EH (cell line): ENCODE data around the gene PIAS1.

Experiments
- DNase-seq: peaks from one replicate; pipeline ENCODE4 v3.0.0-alpha.2; 2015; ENCODE audit warnings: low read depth

The PIAS1 gene

GRCh38 chr15:68062946-68063465, 8.9 kb downstream of the PIAS1 start:
- DNase-seq = no peak

GRCh38 chr15:68063606-68064005, 9.5 kb downstream of the PIAS1 start:
- no peak for DNase-seq

GRCh38 chr15:68073576-68074288, 19.6 kb downstream of the PIAS1 start:
- DNase-seq = no peak

GRCh38 chr15:68075764-68076385, 21.8 kb downstream of the PIAS1 start:
- DNase-seq = no peak

GRCh38 chr15:68078365-68078764, 24.2 kb downstream of the PIAS1 start:
- no peak for DNase-seq

- no peak for DNase-seq
These were observed 26.2 kb downstream of the PIAS1 start for GRCh38 chr15:68080334-68080733.

GRCh38 chr15:68080783-68081182, 26.7 kb downstream of the PIAS1 start:
- DNase-seq = no peak

GRCh38 chr15:68081869-68082505, 27.9 kb downstream of the PIAS1 start:
- no peak for DNase-seq

- DNase-seq = no peak
These were observed 28.6 kb downstream of the PIAS1 start for GRCh38 chr15:68082735-68083134.

GRCh38 chr15:68083463-68083862, 29.3 kb downstream of the PIAS1 start:
- no peak for DNase-seq

GRCh38 chr15:68085052-68085451, 30.9 kb downstream of the PIAS1 start:
- no peak for DNase-seq

GRCh38 chr15:68091743-68092142, 37.6 kb downstream of the PIAS1 start:
- DNase-seq = no peak

GRCh38 chr15:68096099-68096498, 42.0 kb downstream of the PIAS1 start:
- no peak for DNase-seq

GRCh38 chr15:68097029-68097428, 42.9 kb downstream of the PIAS1 start:
- DNase-seq = no peak

- no peak for DNase-seq
These were observed 44.4 kb downstream of the PIAS1 start for GRCh38 chr15:68098465-68098864.

GRCh38 chr15:68100194-68100593, 46.1 kb downstream of the PIAS1 start:
- no peak for DNase-seq

GRCh38 chr15:68103603-68104002, 49.5 kb downstream of the PIAS1 start:
- no peak for DNase-seq

- DNase-seq = peak; percentile 60
These were observed 52.5 kb downstream of the PIAS1 start for GRCh38 chr15:68106656-68107055.

GRCh38 chr15:68107142-68107541, 53.0 kb downstream of the PIAS1 start:
- DNase-seq = no peak

GRCh38 chr15:68112706-68113105, 58.6 kb downstream of the PIAS1 start:
- DNase-seq = peak; percentile 19

- peak; percentile 43 for DNase-seq
These were observed 59.2 kb downstream of the PIAS1 start for GRCh38 chr15:68113273-68113672.

- no peak for DNase-seq
These were observed 59.6 kb downstream of the PIAS1 start for GRCh38 chr15:68113751-68114150.

- DNase-seq = peak; percentile 59
These were observed 60.2 kb downstream of the PIAS1 start for GRCh38 chr15:68114356-68114755.
